AG04450 (cell line): ENCODE results near the gene AK9. TPM values are rescaled to one million over a fixed set of nuclear protein-coding genes. Genes with fewer than 3 reads are reported as not detected.

Experiments used
- CTCF ChIA-PET: fragments of 300-600, 350-600 bp; formaldehyde crosslinking; extraction: SDS; loops from one replicate; lab custom pipeline; 2022; ENCODE audit warnings: antibody characterized with exemption, inconsistent platforms; lab: Charles Lee
- POLR2A ChIA-PET: fragments of 350-600 bp; formaldehyde crosslinking; extraction: SDS; loops from one replicate; lab custom pipeline; 2021; ENCODE audit warnings: antibody characterized with exemption, inconsistent platforms; lab: Yijun Ruan, JAX
- DNase-seq: peaks from one replicate; pipeline ENCODE4 v3.0.0-alpha.2; 2011; ENCODE audit warnings: low read depth, low spot score
- H3K27ac ChIP-seq: one replicate; pipeline ENCODE4 v1.5.1; 2012; ENCODE audit warnings: low read depth, low read length, control low read depth
- H3K27me3 ChIP-seq: one replicate; pipeline ENCODE4 v1.6.0; 2012; ENCODE audit warnings: low read length; ENCODE audit not compliant: control insufficient read depth, insufficient read depth
- H3K4me3 ChIP-seq: 2 replicates; pipeline ENCODE4 v1.5.1; 2011; ENCODE audit warnings: mild to moderate bottlenecking, low read depth, low read length, control low read depth
- H3K9me3 ChIP-seq: 2 replicates; pipeline ENCODE4 v1.5.1; 2012; ENCODE audit warnings: low read length; ENCODE audit not compliant: control insufficient read depth, insufficient read depth
- CTCF ChIP-seq: IDR thresholded peaks from 2 replicates; pipeline ENCODE4 v1.5.1; 2011; ENCODE audit warnings: low read depth, low read length, control low read depth, inconsistent platforms
- polyA plus RNA-seq: library from polyadenylated mRNA; depleted of rRNA; stranded (reverse); fragments of >200 nt; gene quantifications from 2 replicates; pipeline ENCODE4 v1.2.3, GENCODE V29; 2011

The AK9 gene
- polyA plus RNA-seq, 1 experiment, result 3.6 TPM

DNA sequence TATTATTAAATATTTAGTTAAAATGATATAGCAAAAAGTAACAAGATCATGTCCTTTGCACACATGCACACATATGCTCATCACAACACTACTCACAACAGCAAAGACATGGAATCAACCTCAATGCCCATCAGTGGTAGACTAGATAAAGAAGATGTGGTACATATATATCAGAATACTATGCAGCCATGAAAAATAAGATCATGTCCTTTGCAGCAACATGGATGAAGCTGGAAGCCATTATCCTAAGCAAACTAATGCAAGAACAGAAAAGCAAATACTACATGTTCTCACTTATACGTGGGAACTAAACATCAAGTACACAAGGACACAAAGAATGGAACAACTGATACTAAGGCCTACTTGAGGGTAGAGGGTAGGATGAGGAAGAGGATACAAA, 14.3 kb downstream of the AK9 start:
- POLR2A ChIA-PET, result no interaction called here
- CTCF ChIA-PET, result interaction anchor here (1.4 kb wide), 1 partner anchor 377 kb away, joined by 4 read pairs; no protein-coding TSS in a partner anchor
- no peak for DNase-seq
- no peaks in the 10 kb centered on the region for H3K27me3 ChIP-seq
- no peak for TF ChIP-seq CTCF
- no peak overlapping the region for H3K4me3 ChIP-seq
- H3K27ac ChIP-seq, result no peak overlapping the region
- H3K9me3 ChIP-seq, result no peaks in the 10 kb centered on the region

DNA sequence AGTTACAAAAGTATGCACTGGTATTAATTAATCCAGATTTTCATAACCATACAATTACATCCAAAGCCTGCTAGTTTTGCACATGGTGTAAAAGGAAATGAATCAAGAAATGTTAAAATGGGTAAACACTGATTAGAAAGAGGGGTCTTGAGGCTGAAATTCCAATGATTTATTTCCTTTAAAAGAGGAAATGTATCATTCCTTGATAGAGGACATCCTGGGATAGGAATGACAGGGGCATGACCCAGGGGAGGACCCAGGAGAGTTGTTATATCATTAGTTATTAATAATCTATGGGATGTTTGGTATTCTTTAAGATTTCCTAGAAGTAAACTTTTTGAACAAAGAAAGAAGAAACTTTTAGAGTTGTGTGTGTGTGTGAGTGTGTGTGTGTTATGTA, 18.2 kb downstream of the AK9 start:
- DNase-seq, result no peak
- H3K27ac ChIP-seq, result no peak overlapping the region
- no peak for TF ChIP-seq CTCF
- no peaks in the 10 kb centered on the region for H3K27me3 ChIP-seq
- H3K4me3 ChIP-seq, result no peak overlapping the region
- no peaks in the 10 kb centered on the region for H3K9me3 ChIP-seq
- CTCF ChIA-PET, result interaction anchor here (1.0 kb wide), 1 partner anchor 31 kb away, joined by 3 read pairs; no protein-coding TSS in a partner anchor
- POLR2A ChIA-PET, result interaction anchor here (0.5 kb wide), 1 partner anchor 25 kb away, joined by 5 read pairs; no protein-coding TSS in a partner anchor

DNA sequence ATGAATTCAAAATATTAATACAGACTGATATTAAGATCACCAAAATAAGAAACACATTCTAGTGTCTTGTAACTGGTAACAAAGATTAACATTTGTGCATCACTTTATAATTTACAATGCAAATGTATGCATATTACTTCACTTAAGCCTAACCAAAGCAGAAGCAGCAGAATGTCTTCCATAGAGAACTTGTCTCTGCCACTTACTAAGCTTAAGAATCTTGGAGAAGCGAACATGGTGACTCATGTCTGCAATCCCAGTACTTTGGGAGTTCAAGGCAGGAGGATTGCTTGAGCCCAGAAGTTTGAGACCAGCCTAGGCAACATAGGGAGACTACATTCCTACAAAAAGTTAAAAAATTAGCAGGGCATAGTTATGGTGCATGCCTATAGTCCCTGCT, 18.8 kb downstream of the AK9 start:
- Histone ChIP-seq H3K4me3 (no peak overlapping the region), H3K27ac (no peak overlapping the region), H3K9me3 (no peaks in the 10 kb centered on the region), H3K27me3 (no peaks in the 10 kb centered on the region)
- CTCF ChIA-PET, result interaction anchor here (1.0 to 1.5 kb wide), 3 partner anchors 22 to 367 kb away, joined by 3 to 10 read pairs (median 3); no protein-coding TSS in a partner anchor
- POLR2A ChIA-PET, result interaction anchor here (0.5 to 0.6 kb wide), 2 partner anchors 25 to 99 kb away, joined by 5 to 7 read pairs; no protein-coding TSS in a partner anchor
- DNase-seq, result no peak
- TF ChIP-seq CTCF, result no peak

GRCh38 chr6:109671733-109672132, 19.3 kb downstream of the AK9 start:
- no peak for TF ChIP-seq CTCF
- ChIA-PET CTCF (interaction anchor here (1.0 to 1.5 kb wide), 3 partner anchors 22 to 368 kb away, joined by 3 to 10 read pairs (median 3); no protein-coding TSS in a partner anchor), POLR2A (interaction anchor here (0.6 kb wide), 1 partner anchor 100 kb away, joined by 7 read pairs; no protein-coding TSS in a partner anchor)
- Histone ChIP-seq H3K4me3 (no peak overlapping the region), H3K27ac (no peak overlapping the region), H3K9me3 (no peaks in the 10 kb centered on the region), H3K27me3 (no peaks in the 10 kb centered on the region)
- DNase-seq, result no peak

DNA sequence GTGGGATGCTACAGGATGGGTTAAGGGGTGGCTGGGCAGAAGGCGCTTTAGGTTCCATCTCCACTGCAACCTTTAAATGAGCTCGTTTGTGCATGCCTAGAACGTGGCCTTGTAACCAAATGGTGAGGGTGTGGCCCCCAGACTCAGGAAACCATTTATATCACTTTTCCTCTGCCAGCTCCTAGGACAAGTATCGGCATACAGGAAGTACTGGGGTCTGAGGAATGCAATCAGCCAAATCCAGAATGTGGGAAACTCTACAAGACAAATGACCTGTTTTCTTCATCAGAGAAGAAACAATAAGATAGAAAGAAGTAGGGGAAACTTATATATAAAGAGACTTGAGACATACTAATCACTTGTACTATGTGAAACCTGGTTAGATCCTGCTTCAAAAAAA, 21.2 kb downstream of the AK9 start:
- DNase-seq, result no peak
- Histone ChIP-seq H3K9me3 (no peaks in the 10 kb centered on the region), H3K4me3 (no peak overlapping the region), H3K27ac (no peak overlapping the region), H3K27me3 (no peaks in the 10 kb centered on the region)
- no peak for TF ChIP-seq CTCF
- POLR2A ChIA-PET, result no interaction called here
- CTCF ChIA-PET, result no interaction called here
